ENCODE measurements around the gene PDE1C.

Gene PDE1C

GRCh38 chr7:32074787-32075585, 4.8 kb upstream of the PDE1C start:
- H3K27ac ChIP-seq: no peak overlapping the region
- TF ChIP-seq ZFX (IDR thresholded peaks at IDR 0.05) (no peak), CTCF (conservative IDR thresholded peaks at IDR 0.05) (no peak)

- TF ChIP-seq ZFX (IDR thresholded peaks at IDR 0.05): no peak
- TF ChIP-seq CTCF (conservative IDR thresholded peaks at IDR 0.05): no peak
- no peak overlapping the region for H3K27ac ChIP-seq
These were observed 3.3 kb upstream of the PDE1C start for GRCh38 chr7:32073533-32073932.

GRCh38 chr7:32072397-32072796, 2.2 kb upstream of the PDE1C start:
- no peak overlapping the region for H3K27ac ChIP-seq
- 0 out of 2 replicates have a peak, but pooled peaks have one; percentile 14 for TF ChIP-seq CTCF (conservative IDR thresholded peaks at IDR 0.05)
- TF ChIP-seq ZFX (IDR thresholded peaks at IDR 0.05): no peak

- TF ChIP-seq CTCF (conservative IDR thresholded peaks at IDR 0.05): no peak
- no peak for TF ChIP-seq ZFX (IDR thresholded peaks at IDR 0.05)
- no peak overlapping the region for H3K27ac ChIP-seq
These were observed 1.4 kb upstream of the PDE1C start for GRCh38 chr7:32071466-32072091.

- TF ChIP-seq ZFX (IDR thresholded peaks at IDR 0.05) (no peak), CTCF (conservative IDR thresholded peaks at IDR 0.05) (no peak)
- H3K27ac ChIP-seq: no peak overlapping the region
These were observed 179 bp downstream of the PDE1C start for GRCh38 chr7:32070051-32070405.

GRCh38 chr7:32069116-32069650, 1.0 kb downstream of the PDE1C start:
- H3K27ac ChIP-seq: no peak overlapping the region
- TF ChIP-seq CTCF (conservative IDR thresholded peaks at IDR 0.05) (no peak), ZFX (IDR thresholded peaks at IDR 0.05) (no peak)

GRCh38 chr7:32068411-32069101, 1.7 kb downstream of the PDE1C start:
- no peak for TF ChIP-seq CTCF (conservative IDR thresholded peaks at IDR 0.05)
- TF ChIP-seq ZFX (IDR thresholded peaks at IDR 0.05): no peak
- no peak overlapping the region for H3K27ac ChIP-seq
